Ramos (cell line): ENCODE results near the gene MAPRE2.

Experiments
- in situ Hi-C: fragments of 300-500 bp; cut with MboI; formaldehyde crosslinking; loops from one replicate; pipeline ENCODE4 v1.14.3; 2022; ENCODE audit warnings: low sequenced_read_pairs; ENCODE audit not compliant: unreplicated experiment

The MAPRE2 gene

GRCh38 chr18:35040988-35041814 is at the start of gene MAPRE2:
MAPRE2 (plus strand) TSS chr18:35041413; CDS start chr18:35041540, 127 bp downstream.
- in situ Hi-C loops, result no loop called here

- in situ Hi-C loops, result no loop called here
These were observed 49.7 kb upstream of the MAPRE2 start for GRCh38 chr18:34991561-34991960.

- in situ Hi-C loops, result no loop called here
These were observed 47.9 kb upstream of the MAPRE2 start for GRCh38 chr18:34993289-34993688.

DNA sequence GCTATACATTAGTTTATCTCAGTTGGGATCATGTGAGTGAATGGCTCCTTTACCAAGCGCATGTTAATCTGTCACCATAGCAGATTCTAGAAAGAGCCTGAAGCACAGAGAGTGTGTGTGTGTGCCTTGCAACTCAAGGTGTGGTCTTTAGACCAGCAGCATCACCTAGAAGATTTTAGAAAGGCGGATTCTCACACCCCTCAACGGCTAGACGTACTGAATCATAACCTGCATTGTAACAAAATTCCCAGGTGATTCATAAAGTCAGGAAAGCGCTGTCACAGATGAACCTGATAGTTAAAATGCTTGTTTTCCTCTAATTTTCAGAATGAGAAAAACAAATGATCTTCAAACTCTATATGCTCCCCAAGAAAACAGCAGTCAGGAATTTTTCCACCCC is 45.5 kb upstream of the MAPRE2 start:
- in situ Hi-C loops, result no loop called here

GRCh38 chr18:34998661-34999060 is 42.6 kb upstream of the MAPRE2 start:
- in situ Hi-C loops, result no loop called here

DNA sequence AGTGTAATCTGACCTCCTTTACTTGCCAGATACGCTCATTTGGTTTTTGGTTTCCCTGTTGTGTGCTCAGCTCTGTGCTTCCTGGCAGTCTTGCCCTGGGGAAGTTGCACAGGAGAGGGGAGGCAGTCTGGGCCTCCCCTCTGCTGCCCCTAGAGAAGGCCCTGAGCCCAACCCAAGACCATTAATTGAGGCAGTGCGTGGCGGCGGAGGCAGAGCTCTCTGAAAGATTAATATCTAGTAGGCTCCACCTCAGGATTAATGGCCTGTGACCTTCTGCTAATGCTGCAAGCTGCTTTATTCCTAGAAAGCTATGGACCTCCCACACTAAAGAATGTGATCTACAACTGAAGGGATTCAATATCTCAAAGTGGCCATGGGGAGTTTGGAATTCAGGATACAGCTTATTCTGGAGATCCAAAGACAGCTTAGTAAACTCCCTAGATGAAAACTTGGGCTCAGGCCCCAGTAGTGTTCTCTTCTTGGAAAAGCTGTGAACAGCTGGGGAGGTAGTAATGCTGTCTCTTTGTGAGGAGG is 41.4 kb upstream of the MAPRE2 start:
- in situ Hi-C loops, result no loop called here

DNA sequence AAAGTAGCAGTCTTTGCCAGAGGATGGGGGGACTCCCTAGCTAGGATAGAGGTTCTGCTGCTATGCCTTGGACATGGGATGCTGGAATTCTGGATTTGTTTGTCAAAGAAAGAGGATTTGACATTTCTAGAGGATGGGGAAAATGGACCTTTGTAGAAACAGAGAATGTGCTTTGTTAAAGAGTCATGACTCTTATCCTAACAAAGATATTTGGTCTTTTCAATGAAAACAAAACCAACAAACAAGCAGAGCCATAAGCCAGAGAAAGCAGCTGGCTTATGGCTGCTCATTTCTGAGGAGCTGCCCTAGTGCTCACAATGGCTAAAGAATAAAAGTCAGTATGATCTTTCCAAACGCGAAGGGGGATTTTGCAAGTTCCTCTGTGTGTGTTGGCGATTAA is 40.8 kb upstream of the MAPRE2 start:
- in situ Hi-C loops, result no loop called here

GRCh38 chr18:35002120-35002519 is 39.1 kb upstream of the MAPRE2 start:
- in situ Hi-C loops, result no loop called here

DNA sequence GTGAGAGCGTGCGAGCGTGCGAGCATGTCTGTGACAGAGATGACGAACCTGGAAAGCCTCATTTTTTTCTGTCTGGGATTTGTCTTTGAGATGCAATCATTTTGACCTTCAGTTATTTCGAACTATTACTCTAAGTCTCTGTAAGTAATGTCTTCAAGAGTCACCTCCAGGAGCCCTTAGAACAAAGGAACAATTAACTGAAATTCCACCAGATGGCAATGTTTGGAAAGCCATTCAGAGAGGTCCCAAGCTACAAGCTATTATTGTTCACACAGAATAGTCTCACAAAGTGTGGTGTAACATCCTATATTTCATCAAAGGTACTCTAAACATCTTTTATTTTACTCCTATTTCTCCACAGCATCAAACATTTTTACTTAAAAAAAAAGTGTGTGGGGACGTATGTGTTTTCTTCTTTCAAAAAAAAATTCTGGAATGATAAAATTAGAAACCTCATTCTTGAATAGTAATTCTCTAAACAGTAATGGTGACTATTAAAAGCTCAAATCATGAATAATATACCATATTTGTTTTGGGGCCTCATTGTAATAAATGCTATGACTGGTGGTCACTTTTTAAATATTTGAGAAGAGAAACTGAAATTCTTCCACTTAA is 35.1 kb upstream of the MAPRE2 start:
- in situ Hi-C loops, result no loop called here

DNA sequence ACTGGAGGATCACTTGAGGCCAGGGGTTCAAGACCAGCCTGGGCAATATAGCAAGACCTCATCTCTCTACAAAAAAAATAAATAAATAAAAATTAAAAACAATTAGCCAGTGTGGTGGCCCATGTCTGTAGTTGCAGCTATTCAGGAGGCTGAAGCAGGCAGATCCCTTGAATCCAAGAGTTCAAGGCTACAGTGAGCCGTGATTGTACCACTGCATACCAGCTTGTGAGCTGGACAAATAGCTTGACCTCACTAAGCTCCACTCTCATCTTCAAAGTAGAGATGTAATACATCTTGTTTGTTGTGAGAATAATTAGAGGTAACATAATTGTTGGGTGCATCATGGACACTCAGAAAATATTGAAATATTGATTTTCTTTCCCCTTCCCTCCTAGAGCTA is 31.1 kb upstream of the MAPRE2 start:
- in situ Hi-C loops, result no loop called here

GRCh38 chr18:35010993-35011392 is 30.2 kb upstream of the MAPRE2 start:
- in situ Hi-C loops, result no loop called here

GRCh38 chr18:35019933-35020332 is 21.3 kb upstream of the MAPRE2 start:
- in situ Hi-C loops, result no loop called here

DNA sequence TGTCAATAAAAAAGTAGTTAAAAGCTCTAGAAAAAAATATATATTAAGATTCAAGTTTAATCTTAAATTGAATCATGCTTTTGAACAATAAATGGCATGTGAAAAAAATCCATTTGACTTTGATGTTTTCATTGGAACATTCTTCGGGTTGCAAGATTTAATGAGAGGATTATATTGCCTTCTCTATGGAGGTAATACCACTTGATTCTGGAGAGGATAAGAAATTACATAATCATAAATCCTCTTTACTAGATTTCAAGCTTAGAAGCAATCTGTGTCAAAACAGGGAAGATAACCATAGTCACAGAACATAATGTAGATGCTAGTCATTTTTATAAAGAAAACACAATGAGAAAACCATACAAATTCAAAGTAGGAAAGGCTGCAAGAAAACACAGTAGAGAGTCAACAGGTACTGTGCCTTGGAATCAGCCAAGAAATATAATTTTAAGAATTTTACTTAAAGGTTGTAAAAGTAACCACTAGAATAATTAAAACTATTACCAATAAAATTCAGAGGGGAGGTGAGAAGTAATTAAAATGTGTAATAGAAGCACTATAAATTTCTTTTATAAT is 18.7 kb upstream of the MAPRE2 start:
- in situ Hi-C loops, result no loop called here

- in situ Hi-C loops, result no loop called here
These were observed 17.0 kb upstream of the MAPRE2 start for GRCh38 chr18:35024196-35024595.

DNA sequence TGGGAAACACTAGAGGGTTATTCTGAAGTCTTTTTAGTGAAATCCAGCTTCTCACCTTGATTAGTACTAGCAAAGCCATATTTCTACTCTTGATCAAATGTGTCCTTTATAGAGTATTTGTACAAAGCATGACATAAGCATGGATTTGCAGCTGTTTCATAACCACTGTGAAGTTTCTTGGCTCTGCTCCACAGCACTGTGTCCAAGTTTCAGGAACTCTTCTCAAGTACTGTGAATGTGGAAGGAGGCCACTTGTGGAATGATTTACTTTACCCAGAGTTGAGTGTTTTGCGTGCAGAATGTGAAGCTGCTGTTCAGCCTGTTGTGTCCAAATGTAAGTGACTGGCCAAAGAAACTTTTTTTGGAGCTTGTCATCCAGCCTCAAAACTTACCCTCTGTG is 16.2 kb upstream of the MAPRE2 start:
- in situ Hi-C loops, result loop anchor here (5.0 kb wide), 1 partner anchor 122 kb away; no protein-coding TSS in a partner anchor

GRCh38 chr18:35026407-35027061 is 14.7 kb upstream of the MAPRE2 start:
- in situ Hi-C loops, result loop anchor here (5.0 kb wide), 1 partner anchor 121 kb away; no protein-coding TSS in a partner anchor

GRCh38 chr18:35027206-35027605 is 14.0 kb upstream of the MAPRE2 start:
- in situ Hi-C loops, result loop anchor here (5.0 kb wide), 1 partner anchor 120 kb away; no protein-coding TSS in a partner anchor

- in situ Hi-C loops, result loop anchor here (5.0 kb wide), 1 partner anchor 119 kb away; no protein-coding TSS in a partner anchor
These were observed 12.7 kb upstream of the MAPRE2 start for GRCh38 chr18:35028536-35028935.

DNA sequence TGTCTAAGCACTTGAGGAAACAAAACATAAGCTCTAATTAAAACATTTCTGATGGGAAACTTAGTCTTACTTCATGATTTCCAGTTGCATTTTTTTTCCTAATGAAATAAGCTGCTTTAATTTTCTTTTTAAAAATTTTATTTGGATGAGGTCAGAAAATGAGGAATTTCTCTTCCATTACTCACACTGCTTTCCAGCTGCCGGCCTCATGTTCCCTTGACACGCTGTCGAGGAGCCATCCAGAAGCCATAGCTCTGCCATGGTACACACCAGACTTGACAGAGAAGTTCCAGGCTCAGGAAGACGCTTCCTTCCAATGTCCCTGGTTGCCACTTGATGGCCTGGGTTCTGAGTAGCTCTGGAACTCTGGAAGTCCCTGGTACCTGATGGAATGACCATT is 12.1 kb upstream of the MAPRE2 start:
- in situ Hi-C loops, result loop anchor here (5.0 kb wide), 1 partner anchor 118 kb away; no protein-coding TSS in a partner anchor

DNA sequence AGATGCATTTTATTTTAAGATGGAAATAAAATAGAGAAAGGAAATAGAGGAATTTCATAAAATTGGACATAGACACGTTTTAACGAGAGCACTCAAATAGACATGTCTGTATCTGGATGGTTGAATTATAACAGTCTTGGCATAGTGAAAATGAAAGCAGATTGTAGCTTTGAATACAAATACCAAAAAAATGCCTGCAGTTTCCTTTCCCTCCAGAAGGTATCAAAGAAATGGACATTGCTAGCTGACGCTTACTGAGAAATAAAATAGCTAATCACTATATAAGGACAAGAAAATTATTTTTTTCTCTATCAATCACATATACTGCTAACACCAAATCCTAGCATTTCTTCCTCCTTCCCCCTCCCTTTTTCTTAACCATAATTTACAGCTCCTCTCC is 11.4 kb upstream of the MAPRE2 start:
- in situ Hi-C loops, result loop anchor here (5.0 to 10.0 kb wide), 2 partner anchors 118 to 305 kb away; no protein-coding TSS in a partner anchor
